ENCODE results near the gene KLRF1.

DNA sequence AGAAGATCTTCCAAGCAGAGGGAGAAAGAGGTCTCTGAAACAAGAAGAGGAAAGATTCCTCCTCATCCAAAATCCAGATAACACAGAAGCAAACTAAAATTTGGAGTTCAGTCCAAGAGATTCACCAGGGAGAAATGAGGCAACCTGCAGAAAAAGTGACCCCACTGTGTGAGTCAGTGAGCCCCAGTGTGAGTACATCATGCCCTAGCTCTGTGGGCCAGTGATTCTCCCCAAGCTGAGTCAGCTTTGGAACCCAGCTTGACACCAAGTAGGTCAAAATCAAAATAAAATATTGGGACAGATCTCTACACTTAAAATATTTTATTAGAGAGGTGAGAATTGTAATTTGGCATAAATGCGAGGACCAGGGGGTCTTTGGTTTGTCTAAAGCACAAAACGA lies 24.6 kb downstream of the KLRF1 start:
- TF ChIP-seq, protein P1, sequence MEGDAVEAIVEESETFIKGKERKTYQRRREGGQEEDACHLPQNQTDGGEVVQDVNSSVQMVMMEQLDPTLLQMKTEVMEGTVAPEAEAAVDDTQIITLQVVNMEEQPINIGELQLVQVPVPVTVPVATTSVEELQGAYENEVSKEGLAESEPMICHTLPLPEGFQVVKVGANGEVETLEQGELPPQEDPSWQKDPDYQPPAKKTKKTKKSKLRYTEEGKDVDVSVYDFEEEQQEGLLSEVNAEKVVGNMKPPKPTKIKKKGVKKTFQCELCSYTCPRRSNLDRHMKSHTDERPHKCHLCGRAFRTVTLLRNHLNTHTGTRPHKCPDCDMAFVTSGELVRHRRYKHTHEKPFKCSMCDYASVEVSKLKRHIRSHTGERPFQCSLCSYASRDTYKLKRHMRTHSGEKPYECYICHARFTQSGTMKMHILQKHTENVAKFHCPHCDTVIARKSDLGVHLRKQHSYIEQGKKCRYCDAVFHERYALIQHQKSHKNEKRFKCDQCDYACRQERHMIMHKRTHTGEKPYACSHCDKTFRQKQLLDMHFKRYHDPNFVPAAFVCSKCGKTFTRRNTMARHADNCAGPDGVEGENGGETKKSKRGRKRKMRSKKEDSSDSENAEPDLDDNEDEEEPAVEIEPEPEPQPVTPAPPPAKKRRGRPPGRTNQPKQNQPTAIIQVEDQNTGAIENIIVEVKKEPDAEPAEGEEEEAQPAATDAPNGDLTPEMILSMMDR (IDR thresholded peaks at IDR 0.05) = no peak
- TF ChIP-seq EP300 (IDR thresholded peaks at IDR 0.05) (no peak), POLR2A (IDR thresholded peaks at IDR 0.05) (no peak), POLR2AphosphoS5 (IDR thresholded peaks at IDR 0.05) (no peak)

All from sigmoid colon (tissue), 4 donors.